H1 (cell line): ENCODE data around the gene SLC35D2. TPM values are rescaled to one million over a fixed set of nuclear protein-coding genes. Genes with fewer than 3 reads are reported as not detected.

Experiments
- SAP30 ChIP-seq: fragments of 300-600 bp; sonication (generic); IDR thresholded peaks from 2 replicates; pipeline ENCODE4 v1.7.1; 2012; ENCODE audit warnings: low read length, moderate library complexity, mild to moderate bottlenecking, inconsistent platforms; ENCODE audit not compliant: insufficient read depth, insufficient replicate concordance
- polyA plus RNA-seq, 7 experiments: library from polyadenylated mRNA; depleted of rRNA in 3 of 7; stranded (reverse) in 5 of 7; unstranded in 2 of 7; fragments of >200 nt in 5 of 7; fragments of 200-250 nt in 2 of 7; gene quantifications; 1 replicate in 5 of 7; 2 replicates in 1 of 7; 4 replicates in 1 of 7; pipeline versions ENCODE4 v1.2.1 to v1.2.3, GENCODE V29; 2011 to 2013; ENCODE audit warnings: missing spikeins in 2 of 7, mixed read lengths in 2 of 7
- total RNA-seq: library from RNA; stranded (reverse); fragmentation: NEBNext Ultra II Directional; extraction: Animal tissue kit (Norgen Biotek cat#: 25700); gene quantifications from 2 replicates; pipeline ENCODE4 v1.2.1, GENCODE V29; 2021

SLC35D2 gene
- total and polyA plus RNA-seq, 2 of the 8 experiments (the other 6 are each of a cell fraction or from before 2014, with no cell fraction given), result 9.6 to 11.5 TPM

DNA sequence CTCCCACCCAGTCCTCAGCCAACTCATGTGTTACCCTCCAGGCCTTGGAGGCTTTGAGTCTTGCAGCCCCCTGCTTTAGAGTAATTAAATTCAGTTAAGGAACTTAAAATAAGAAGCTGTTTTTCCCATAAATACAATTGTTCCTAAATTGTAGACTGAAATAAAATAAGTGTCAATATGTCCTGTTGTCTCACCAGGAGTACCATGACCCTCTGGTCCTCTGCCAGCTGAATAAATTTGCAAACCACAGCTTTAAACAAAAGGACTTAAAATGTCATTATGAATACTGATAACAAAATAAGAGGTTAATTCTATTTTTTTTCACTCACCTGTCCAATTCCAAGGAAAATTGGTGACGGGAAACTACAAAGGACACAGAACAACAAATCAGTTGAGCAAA is 15.6 kb downstream of the SLC35D2 start (continued):
- TF ChIP-seq SAP30, result no peak
- TF ChIP-seq, all 59 proteins: peak for 0
